ENCODE results near the gene NR2C2AP. TPM values are rescaled to one million over a fixed set of nuclear protein-coding genes. Genes with fewer than 3 reads are reported as not detected.

The NR2C2AP gene
- total RNA-seq, 3 donors from 2014 or later (not counting 1 experiment from before 2014, with no cell fraction given), result 14.7 to 16.7 (median 16.4) TPM

- DNase-seq (no peak), ATAC-seq (no peak)
- peaks cover 5% of the 10 kb centered on the region for H3K4me1 ChIP-seq (ENCODE audit: control insufficient read depth, insufficient read depth, low read length)
- H3K36me3 Mint-ChIP-seq, result no peaks in the 10 kb centered on the region
- H3K4me3 ChIP-seq (ENCODE audit: low read length), result no peak overlapping the region
- no peak overlapping the region for H3K27ac ChIP-seq (ENCODE audit: low read length)
- H3K36me3 ChIP-seq (ENCODE audit: control insufficient read depth, insufficient read depth, low read length), result peaks cover 5% of the 10 kb centered on the region
- H3K27me3 Mint-ChIP-seq (ENCODE audit: low read depth in 2 of 2), result peaks cover 0 to 3% of the 10 kb centered on the region in 2 donors
- 100% methylated on average over 1 of the region's 4 CpGs for WGBS (ENCODE audit: insufficient coverage)
- peaks cover 0 to 3% of the 10 kb centered on the region in 2 donors for H3K9me3 Mint-ChIP-seq
- H3K27me3 ChIP-seq (ENCODE audit: control insufficient read depth, insufficient read depth, low read length), result no peaks in the 10 kb centered on the region
- intact Hi-C loops (cut with micrococcal nuclease), result no loop called here
- H3K4me1 Mint-ChIP-seq, result peaks cover 0 to 8% of the 10 kb centered on the region in 2 donors
- H3K4me3 Mint-ChIP-seq, result no peak overlapping the region
- H3K9me3 ChIP-seq (ENCODE audit: control insufficient read depth, insufficient read depth, low read length), result no peaks in the 10 kb centered on the region
- H3K27ac Mint-ChIP-seq, result no peak overlapping the region
- no peak for TF ChIP-seq CTCF (IDR thresholded peaks at IDR 0.05)
These were observed 43.7 kb downstream of the NR2C2AP start for GRCh38 chr19:19159534-19159933.

DNA sequence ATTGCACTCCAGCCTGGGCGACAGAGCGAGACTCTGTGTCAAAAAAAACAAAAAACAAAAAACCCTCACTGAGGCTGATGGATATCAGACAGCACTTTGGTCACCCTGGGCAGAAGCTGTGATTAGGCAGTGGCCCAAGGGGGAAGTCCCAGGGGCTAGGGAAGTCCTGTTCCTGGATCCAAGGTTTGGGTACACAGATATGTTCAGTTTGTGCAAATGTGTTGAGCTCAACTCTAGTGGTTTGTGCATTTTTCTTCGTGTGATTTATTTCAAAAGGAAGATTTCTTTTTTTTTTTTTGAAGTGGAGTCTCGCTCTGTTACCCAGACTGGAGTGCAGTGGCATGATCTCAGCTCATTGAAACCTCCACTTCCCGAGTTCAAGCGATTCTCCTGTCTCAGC, 45.4 kb downstream of the NR2C2AP start:
- H3K36me3 ChIP-seq (ENCODE audit: control insufficient read depth, insufficient read depth, low read length), result peaks cover 5% of the 10 kb centered on the region
- H3K4me1 ChIP-seq (ENCODE audit: control insufficient read depth, insufficient read depth, low read length), result peaks cover 5% of the 10 kb centered on the region
- H3K4me3 Mint-ChIP-seq, result no peak overlapping the region
- H3K36me3 Mint-ChIP-seq, result no peaks in the 10 kb centered on the region
- intact Hi-C loops (cut with micrococcal nuclease), result no loop called here
- DNase-seq (no peak), ATAC-seq (no peak)
- H3K4me1 Mint-ChIP-seq, result peaks cover 0 to 8% of the 10 kb centered on the region in 2 donors
- no peak overlapping the region for H3K27ac ChIP-seq (ENCODE audit: low read length)
- 72% methylated on average over 6 of the region's 6 CpGs for WGBS (ENCODE audit: insufficient coverage)
- H3K4me3 ChIP-seq (ENCODE audit: low read length), result no peak overlapping the region
- no peak overlapping the region for H3K27ac Mint-ChIP-seq
- no peaks in the 10 kb centered on the region for H3K27me3 ChIP-seq (ENCODE audit: control insufficient read depth, insufficient read depth, low read length)
- peaks cover 0 to 3% of the 10 kb centered on the region in 2 donors for H3K9me3 Mint-ChIP-seq
- TF ChIP-seq CTCF (IDR thresholded peaks at IDR 0.05), result no peak
- H3K9me3 ChIP-seq (ENCODE audit: control insufficient read depth, insufficient read depth, low read length), result no peaks in the 10 kb centered on the region
- H3K27me3 Mint-ChIP-seq (ENCODE audit: low read depth in 2 of 2), result peaks cover 0 to 3% of the 10 kb centered on the region in 2 donors

GRCh38 chr19:19155495-19156219, 47.6 kb downstream of the NR2C2AP start:
- no peaks in the 10 kb centered on the region for H3K4me1 Mint-ChIP-seq
- no peak overlapping the region for H3K4me3 ChIP-seq (ENCODE audit: low read length)

More at GRCh38 chr19:19155495-19156219, 47.6 kb downstream of the NR2C2AP start:
- no peak overlapping the region for H3K27ac Mint-ChIP-seq
- Histone ChIP-seq H3K9me3 (ENCODE audit: control insufficient read depth, insufficient read depth, low read length) (no peaks in the 10 kb centered on the region), H3K27me3 (ENCODE audit: control insufficient read depth, insufficient read depth, low read length) (no peaks in the 10 kb centered on the region), H3K36me3 (ENCODE audit: control insufficient read depth, insufficient read depth, low read length) (peaks cover 5% of the 10 kb centered on the region), H3K27ac (ENCODE audit: low read length) (no peak overlapping the region), H3K4me1 (ENCODE audit: control insufficient read depth, insufficient read depth, low read length) (peaks cover 4% of the 10 kb centered on the region)
- DNase-seq (no peak), ATAC-seq (no peak)
- no peak overlapping the region for H3K4me3 Mint-ChIP-seq
- TF ChIP-seq CTCF (IDR thresholded peaks at IDR 0.05), result no peak
- no peaks in the 10 kb centered on the region for H3K27me3 Mint-ChIP-seq (ENCODE audit: low read depth in 2 of 2)
- 78% methylated on average over 8 of the region's 10 CpGs for WGBS (ENCODE audit: insufficient coverage)
- H3K9me3 Mint-ChIP-seq, result peaks cover 0 to 3% of the 10 kb centered on the region in 2 donors
- H3K36me3 Mint-ChIP-seq, result no peaks in the 10 kb centered on the region
- intact Hi-C loops (cut with micrococcal nuclease), result no loop called here

Measured in natural killer cell (primary cell).